IMR-90 (cell line): ENCODE data around the gene GNAO1. TPM values are rescaled to one million over a fixed set of nuclear protein-coding genes. Genes with fewer than 3 reads are reported as not detected.

Experiments
- ATAC-seq: fragments of 200-7000 bp; cut with Tn5 transposase; 2 replicates; pipeline ENCODE4 v1.9.1; 2020; ENCODE audit warnings: low read depth, mild to moderate bottlenecking, moderate library complexity
- BruUV-seq: library from RNA; stranded (reverse); fragments of 400-500 nt; replicated peaks from 2 replicates; lab custom pipeline; 2021; lab: Mats Ljungman, UMichigan
- CTCF ChIA-PET: fragments of 300-600 bp; formaldehyde crosslinking; extraction: SDS; loops from one replicate; lab custom pipeline; 2021; ENCODE audit warnings: antibody characterized with exemption; lab: Yijun Ruan, JAX
- POLR2A ChIA-PET: fragments of 300-600 bp; sonication (Branson Sonifier 250); formaldehyde crosslinking; loops from one replicate; lab custom pipeline; 2022; ENCODE audit warnings: antibody characterized with exemption; ENCODE audit not compliant: unreplicated experiment; lab: Charles Lee
- DNase-seq: peaks from one replicate; pipeline ENCODE4 v3.0.0; 2013
- H2AFZ ChIP-seq: replicated peaks from 2 replicates; pipeline ENCODE3; 2013; ENCODE audit warnings: low read length, mild to moderate bottlenecking; ENCODE audit not compliant: poor library complexity
- H2AK5ac ChIP-seq: 2 replicates; pipeline ENCODE4 v1.6.1; 2013; ENCODE audit warnings: low read depth, low read length, inconsistent platforms
- H2AK9ac ChIP-seq: replicated peaks from 2 replicates; pipeline ENCODE3; 2013; ENCODE audit warnings: mild to moderate bottlenecking, low read depth, low read length, moderate library complexity; ENCODE audit not compliant: poor library complexity
- H2BK120ac ChIP-seq: 2 replicates; pipeline ENCODE4 v1.6.1; 2013; ENCODE audit warnings: low read depth, low read length, inconsistent platforms
- H2BK15ac ChIP-seq: 3 replicates; pipeline ENCODE4 v1.6.1; 2013; ENCODE audit warnings: low read depth, low read length, inconsistent platforms
- H2BK20ac ChIP-seq: 2 replicates; pipeline ENCODE4 v1.6.1; 2013; ENCODE audit warnings: low read depth, mild to moderate bottlenecking, inconsistent platforms, low read length, moderate library complexity
- H2BK5ac ChIP-seq: 2 replicates; pipeline ENCODE4 v1.6.1; 2013; ENCODE audit warnings: mild to moderate bottlenecking, low read depth, low read length, inconsistent platforms; ENCODE audit not compliant: poor library complexity, severe bottlenecking
- H3K14ac ChIP-seq: replicated peaks from 2 replicates; pipeline ENCODE4 v1.6.1; 2013; ENCODE audit warnings: low read depth, low read length, inconsistent platforms
- H3K18ac ChIP-seq: 2 replicates; pipeline ENCODE4 v1.6.1; 2013; ENCODE audit warnings: low read depth, low read length, control low read depth
- H3K23ac ChIP-seq: 2 replicates; pipeline ENCODE4 v1.6.1; 2013; ENCODE audit warnings: low read depth, low read length, inconsistent platforms
- H3K27ac ChIP-seq: 2 replicates; pipeline ENCODE4 v1.5.1; 2013; ENCODE audit warnings: mild to moderate bottlenecking, control low read depth, low read length; ENCODE audit not compliant: insufficient read depth
- H3K27me3 ChIP-seq: 2 replicates; pipeline ENCODE4 v1.6.1; 2013; ENCODE audit warnings: low read length; ENCODE audit not compliant: control insufficient read depth, insufficient read depth
- H3K36me3 ChIP-seq: 2 replicates; pipeline ENCODE4 v1.6.1; 2013; ENCODE audit warnings: low read length, mixed read lengths; ENCODE audit not compliant: control insufficient read depth, insufficient read depth
- H3K4ac ChIP-seq: 2 replicates; pipeline ENCODE4 v1.6.1; 2013; ENCODE audit warnings: low read depth, low read length, inconsistent platforms
- H3K4me1 ChIP-seq: 2 replicates; pipeline ENCODE4 v1.6.1; 2013; ENCODE audit warnings: low read length, mixed read lengths; ENCODE audit not compliant: control insufficient read depth, insufficient read depth
- H3K4me2 ChIP-seq: 2 replicates; pipeline ENCODE4 v1.6.1; 2013; ENCODE audit warnings: low read depth, mild to moderate bottlenecking, control low read depth, low read length, moderate library complexity
- H3K4me3 ChIP-seq: 2 replicates; pipeline ENCODE4 v1.5.1; 2013; ENCODE audit warnings: low read depth, mild to moderate bottlenecking, control low read depth, low read length, moderate library complexity; ENCODE audit not compliant: insufficient read depth
- H3K56ac ChIP-seq: 2 replicates; pipeline ENCODE4 v1.6.1; 2013; ENCODE audit warnings: low read length, inconsistent platforms; ENCODE audit not compliant: insufficient read depth; ENCODE audit errors: extremely low read depth
- H3K79me1 ChIP-seq, 2 experiments: 2 replicates each; pipeline ENCODE4 v1.6.1; 2013; ENCODE audit warnings: low read length in 2 of 2, inconsistent platforms in 1 of 2, low read depth in 1 of 2
- H3K9ac ChIP-seq: 2 replicates; pipeline ENCODE4 v1.6.1; 2013; ENCODE audit warnings: low read depth, low read length, control low read depth
- H3K9me1 ChIP-seq: 2 replicates; pipeline ENCODE4 v1.6.1; 2013; ENCODE audit warnings: low read length, inconsistent platforms; ENCODE audit not compliant: insufficient read depth
- H3K9me3 ChIP-seq: 2 replicates; pipeline ENCODE4 v1.6.1; 2013; ENCODE audit warnings: low read length; ENCODE audit not compliant: control insufficient read depth, insufficient read depth
- H4K20me1 ChIP-seq: 2 replicates; pipeline ENCODE4 v1.6.1; 2013; ENCODE audit warnings: low read length, inconsistent platforms; ENCODE audit not compliant: insufficient read depth
- H4K5ac ChIP-seq: 2 replicates; pipeline ENCODE4 v1.6.1; 2013; ENCODE audit warnings: mild to moderate bottlenecking, low read depth, low read length, control low read depth
- H4K8ac ChIP-seq, 2 experiments: 2 replicates each; pipeline ENCODE4 v1.6.1; 2013; ENCODE audit warnings: low read depth in 2 of 2, low read length in 2 of 2, control low read depth in 1 of 2, inconsistent platforms in 1 of 2
- H4K91ac ChIP-seq: 2 replicates; pipeline ENCODE4 v1.6.1; 2013; ENCODE audit warnings: low read depth, low read length, inconsistent platforms; ENCODE audit not compliant: insufficient read depth
- BHLHE40 ChIP-seq: fragments of 150-350 bp; IDR thresholded peaks from 2 replicates; pipeline ENCODE4 v1.6.1; 2016; ENCODE audit warnings: mild to moderate bottlenecking, low read depth, low read length
- CEBPB ChIP-seq: IDR thresholded peaks from 2 replicates; pipeline ENCODE4 v1.6.1; 2012; ENCODE audit warnings: low read depth, low read length, improper control_type of control experiment
- ELK1 ChIP-seq: fragments of 150-350 bp; IDR thresholded peaks from 2 replicates; pipeline ENCODE4 v1.6.1; 2016; ENCODE audit warnings: low read depth, mild to moderate bottlenecking, low read length, moderate library complexity, borderline replicate concordance
- FOS ChIP-seq: fragments of 150-350 bp; IDR thresholded peaks from 2 replicates; pipeline ENCODE4 v1.6.1; 2016; ENCODE audit warnings: low read depth, low read length
- MAFK ChIP-seq: IDR thresholded peaks from 2 replicates; pipeline ENCODE4 v1.6.1; 2012; ENCODE audit warnings: low read depth, low read length, improper control_type of control experiment
- MAZ ChIP-seq: IDR thresholded peaks from 2 replicates; pipeline ENCODE4 v1.6.1; 2012; ENCODE audit warnings: low read depth, mild to moderate bottlenecking, low read length, improper control_type of control experiment, moderate library complexity, borderline replicate concordance
- MXI1 ChIP-seq: IDR thresholded peaks from 2 replicates; pipeline ENCODE4 v1.6.1; 2012; ENCODE audit warnings: low read depth, mild to moderate bottlenecking, low read length, moderate library complexity, borderline replicate concordance
- POLR2A ChIP-seq: IDR thresholded peaks from 2 replicates; pipeline ENCODE4 v1.6.1; 2012; ENCODE audit warnings: mild to moderate bottlenecking, low read depth, low read length
- RAD21 ChIP-seq: IDR thresholded peaks from 2 replicates; pipeline ENCODE4 v1.6.1; 2012; ENCODE audit warnings: low read length, improper control_type of control experiment
- RCOR1 ChIP-seq: IDR thresholded peaks from 2 replicates; pipeline ENCODE4 v1.6.1; 2012; ENCODE audit warnings: mild to moderate bottlenecking, low read length, improper control_type of control experiment; ENCODE audit not compliant: insufficient replicate concordance
- RFX5 ChIP-seq: IDR thresholded peaks from 2 replicates; pipeline ENCODE4 v1.8.0; 2012; ENCODE audit warnings: low read depth, mild to moderate bottlenecking, low read length, moderate library complexity
- USF2 ChIP-seq: fragments of 150-350 bp; IDR thresholded peaks from 2 replicates; pipeline ENCODE4 v1.6.1; 2017; ENCODE audit warnings: mild to moderate bottlenecking, antibody characterized with exemption, low read length, low read depth
- WGBS, 2 experiments: methylation state at CpG; one replicate each; pipeline versions ENCODE4 v1.1.5 to v1.1.7; 2013; ENCODE audit warnings: missing lambda C conversion rate in 2 of 2; ENCODE audit not compliant: insufficient read length in 1 of 2; ENCODE audit errors: extremely low coverage in 2 of 2; 5-methylcytosine and 5-hydroxymethylcytosine counted together
- dilution Hi-C: fragments of 300-500 bp; cut with HindIII; formaldehyde crosslinking; loops from one replicate; pipeline ENCODE4 v1.14.3; 2018; ENCODE audit warnings: low sequenced_read_pairs; ENCODE audit not compliant: unreplicated experiment
- in situ Hi-C: fragments of 300-500 bp; cut with MboI; formaldehyde crosslinking; loops from 3 replicates; pipeline ENCODE4 v1.14.3; 2019; ENCODE audit warnings: low sequenced_read_pairs, inconsistent platforms, mixed read lengths
- intact Hi-C: fragments of 100-400 bp; cut with micrococcal nuclease; formaldehyde crosslinking; loops from 2 replicates; pipeline ENCODE4 v1.10.0; 2022
- polyA plus RNA-seq, 3 experiments: library from polyadenylated mRNA; depleted of rRNA; stranded (reverse); fragments of >200 nt; gene quantifications; 2 replicates each; pipeline ENCODE4 v1.2.3, GENCODE V29; 2012; ENCODE audit warnings: low replicate concordance in 1 of 3
- total RNA-seq: library from RNA; depleted of rRNA; stranded (reverse); fragments of >200 nt; gene quantifications from 2 replicates; pipeline ENCODE4 v1.2.3, GENCODE V29; 2012

Gene GNAO1
- total and polyA plus RNA-seq, 2 of the 4 experiments (the other 2 are of a cell fraction), result under 0.01 to 0.07 TPM

GRCh38 chr16:56190048-56190676, 1.1 kb upstream of the GNAO1 start:
- H2BK20ac ChIP-seq, result no peak overlapping the region
- H3K14ac ChIP-seq, result no peak overlapping the region
- no peaks in the 10 kb centered on the region for H3K79me1 ChIP-seq
- H3K23ac ChIP-seq, result no peak overlapping the region
- dilution Hi-C loops (no loop called here), intact Hi-C loops (loop anchor here (5.0 kb wide), 1 partner anchor 112 kb away; no protein-coding TSS in a partner anchor), in situ Hi-C loops (no loop called here)
- H3K4me1 ChIP-seq, result no peaks in the 10 kb centered on the region; the same call in 1 of the 2 replicates
- H2BK120ac ChIP-seq, result no peak overlapping the region
- H3K4me3 ChIP-seq, result peak overlapping the region; percentile 55; the same call in 1 of the 2 replicates
- POLR2A ChIA-PET, result interaction anchor here (0.7 kb wide), 1 partner anchor 155 kb away, joined by 3 read pairs; no protein-coding TSS in a partner anchor
- no peak overlapping the region for H2BK5ac ChIP-seq
- no peaks in the 10 kb centered on the region for H3K9me1 ChIP-seq
- WGBS, 2 experiments, result 0% methylated on average over 3 of the region's 18 CpGs; no CpG with 5 or more reads in 1 of the 2 experiments
- no peak overlapping the region for H3K27ac ChIP-seq
- no peak overlapping the region for H2BK15ac ChIP-seq
- ATAC-seq (no peak), DNase-seq (no peak)
- H3K4me2 ChIP-seq, result peak overlapping the region; percentile 67
- H2AFZ ChIP-seq, result peak overlapping the region; percentile 85
- H3K9ac ChIP-seq, result no peak overlapping the region
- no peaks in the 10 kb centered on the region for H4K20me1 ChIP-seq
- peaks cover 52% of the 10 kb centered on the region for H3K27me3 ChIP-seq
- CTCF ChIA-PET, result no interaction called here
- no peak overlapping the region for H4K8ac ChIP-seq
- H2AK9ac ChIP-seq, result no peak overlapping the region
- H3K36me3 ChIP-seq, result no peaks in the 10 kb centered on the region
- no peak overlapping the region for H4K5ac ChIP-seq
- H4K91ac ChIP-seq, result no peak overlapping the region
- no peak overlapping the region for H2AK5ac ChIP-seq
- BruUV-seq, result no TSS peak
- H3K9me3 ChIP-seq, result 0 out of 2 replicates have a peak, but pooled peaks cover 5% of the 10 kb centered on the region
- no peak overlapping the region for H3K4ac ChIP-seq
- no peak overlapping the region for H3K56ac ChIP-seq
- no peak overlapping the region for H3K18ac ChIP-seq
- TF ChIP-seq MAFK, result no peak
- TF ChIP-seq MXI1, result no peak
- TF ChIP-seq FOS, result no peak
- TF ChIP-seq CEBPB, result no peak
- TF ChIP-seq USF2, result no peak
- no peak for TF ChIP-seq MAZ
- no peak for TF ChIP-seq RFX5
- no peak for TF ChIP-seq RAD21
- no peak for TF ChIP-seq POLR2A
- TF ChIP-seq BHLHE40, result no peak
- no peak for TF ChIP-seq ELK1
- TF ChIP-seq RCOR1, result no peak
